ENCODE data around the gene CTNNA3.

CTNNA3 gene

GRCh38 chr10:66246177-66246576 lies 1449.8 kb downstream of the CTNNA3 start:
- no peak for DNase-seq

DNA sequence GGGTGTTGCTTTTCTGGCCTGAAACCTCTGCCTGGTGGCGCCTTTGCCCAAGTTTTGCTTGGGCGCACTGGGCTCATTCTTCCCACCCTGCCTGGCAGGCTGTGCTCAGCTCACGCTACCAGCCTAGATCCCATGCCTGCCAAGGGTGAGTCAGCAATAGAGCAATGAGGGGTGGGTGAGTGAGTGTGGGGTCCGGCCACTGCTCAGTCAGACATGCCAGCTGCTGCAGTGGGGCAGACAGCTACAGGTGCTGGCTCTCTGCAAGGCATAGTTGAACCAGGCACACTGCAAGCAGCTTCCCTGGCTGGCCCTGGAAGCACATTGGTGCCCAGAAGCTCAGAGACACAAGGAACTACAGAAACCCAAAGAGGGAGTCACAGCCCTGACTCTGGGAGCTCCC lies 1451.0 kb downstream of the CTNNA3 start:
- no peak for DNase-seq

DNA sequence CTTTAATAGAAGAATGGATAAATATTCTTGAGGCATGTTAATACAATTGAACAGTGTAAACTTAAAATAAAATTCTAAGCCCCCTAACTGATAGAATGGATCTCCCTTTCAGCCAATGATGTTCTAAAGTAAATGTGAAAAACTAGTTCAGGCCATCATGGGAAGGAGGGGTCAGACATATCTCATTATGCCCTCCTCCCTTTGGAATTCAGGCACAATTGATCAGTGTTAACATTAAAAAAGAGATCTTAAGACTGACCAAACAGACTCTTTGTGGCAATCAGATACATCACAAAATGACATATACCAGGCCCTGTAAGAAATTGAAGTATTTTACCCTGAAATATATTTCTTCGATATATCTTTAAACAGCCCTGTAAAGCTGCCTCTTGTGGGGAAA lies 1453.1 kb downstream of the CTNNA3 start:
- DNase-seq: no peak

DNA sequence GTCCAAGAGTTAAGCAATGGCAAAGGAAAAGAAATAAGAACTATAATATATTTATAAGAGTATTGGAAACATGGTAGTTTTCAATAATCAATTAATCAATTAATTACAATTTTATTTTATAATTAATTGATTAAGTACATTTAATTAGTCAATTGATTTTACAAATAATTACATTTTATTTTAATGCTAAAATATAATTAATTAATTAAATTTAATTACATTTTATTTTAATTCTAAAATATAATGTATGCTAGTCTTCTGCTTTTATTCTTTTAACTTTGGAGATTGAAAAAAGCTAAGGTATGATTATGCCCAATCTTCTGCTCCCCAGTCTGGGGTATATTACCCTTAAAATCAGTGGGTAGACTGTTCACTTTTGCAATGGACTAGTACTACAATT lies 1456.9 kb downstream of the CTNNA3 start:
- DNase-seq: no peak

- no peak for DNase-seq
Observed at GRCh38 chr10:66238343-66238742, 1457.7 kb downstream of the CTNNA3 start.

GRCh38 chr10:66234872-66235271 lies 1461.1 kb downstream of the CTNNA3 start:
- DNase-seq: no peak

DNA sequence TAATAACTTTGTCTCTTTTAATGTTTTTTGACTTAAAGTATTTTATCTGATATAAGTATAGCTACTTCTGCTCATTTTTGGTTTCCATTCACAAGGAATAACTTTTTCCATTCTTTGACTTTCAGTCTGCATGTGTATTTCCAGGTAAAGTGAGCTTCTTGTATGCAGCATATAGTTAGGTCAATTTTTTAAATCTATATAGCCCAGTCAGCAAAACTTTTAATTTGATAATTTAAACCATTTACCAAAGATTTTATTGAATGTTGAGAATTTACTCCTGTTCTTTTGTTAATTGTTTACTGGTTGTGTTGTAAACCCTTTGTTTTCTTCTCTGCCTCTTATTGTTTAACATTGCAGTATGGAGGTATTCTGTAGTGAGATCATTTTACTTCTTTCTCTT lies 1467.1 kb downstream of the CTNNA3 start:
- no peak for DNase-seq

DNA sequence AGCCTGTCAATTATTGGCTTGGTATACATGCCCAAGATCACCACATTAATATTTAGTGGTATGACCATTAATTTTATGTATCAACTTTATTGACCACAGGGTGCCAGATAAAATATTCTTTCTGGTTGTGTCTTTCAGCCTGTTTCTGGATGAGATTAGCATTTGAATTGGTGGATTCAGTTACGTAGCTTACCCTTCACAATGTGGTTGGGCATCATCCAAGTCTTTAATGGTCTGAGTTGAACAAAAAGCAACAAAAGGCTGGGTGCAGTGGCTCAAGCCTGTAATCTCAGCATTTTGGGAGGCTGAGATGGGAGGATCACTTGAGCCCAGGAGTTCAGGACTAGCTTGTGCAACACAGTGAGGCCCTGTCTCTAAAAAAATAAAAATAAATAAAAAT lies 1472.3 kb downstream of the CTNNA3 start:
- DNase-seq: no peak

DNA sequence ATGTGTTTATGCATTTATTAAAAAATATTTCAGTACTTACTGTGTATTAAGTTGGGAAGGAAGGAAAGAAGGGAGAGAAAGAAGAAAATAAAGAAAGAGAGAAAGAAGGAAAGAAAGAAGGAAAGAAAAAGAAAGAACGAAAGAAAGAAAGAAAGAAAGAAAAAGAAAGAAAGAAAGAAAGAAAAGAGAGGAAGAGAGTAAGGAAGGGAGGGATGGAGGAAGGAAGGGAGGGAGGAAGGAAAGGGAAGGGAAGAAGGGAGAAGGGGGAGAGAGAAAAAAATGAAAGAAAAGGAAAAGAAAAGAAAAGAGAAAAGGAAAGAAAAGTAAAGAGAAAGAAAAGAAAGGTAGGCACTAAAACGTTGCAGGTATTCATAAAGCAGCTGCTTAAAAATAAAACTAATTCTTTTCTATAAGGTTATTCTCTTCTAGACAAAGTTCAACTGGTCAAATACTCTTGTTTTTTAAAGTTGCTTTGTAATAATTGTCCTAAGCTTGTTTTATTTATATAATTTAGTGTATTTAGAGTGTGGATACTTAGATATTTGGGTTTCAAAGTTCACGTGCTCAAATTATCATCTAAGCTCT lies 1473.4 kb downstream of the CTNNA3 start:
- DNase-seq: no peak

DNA sequence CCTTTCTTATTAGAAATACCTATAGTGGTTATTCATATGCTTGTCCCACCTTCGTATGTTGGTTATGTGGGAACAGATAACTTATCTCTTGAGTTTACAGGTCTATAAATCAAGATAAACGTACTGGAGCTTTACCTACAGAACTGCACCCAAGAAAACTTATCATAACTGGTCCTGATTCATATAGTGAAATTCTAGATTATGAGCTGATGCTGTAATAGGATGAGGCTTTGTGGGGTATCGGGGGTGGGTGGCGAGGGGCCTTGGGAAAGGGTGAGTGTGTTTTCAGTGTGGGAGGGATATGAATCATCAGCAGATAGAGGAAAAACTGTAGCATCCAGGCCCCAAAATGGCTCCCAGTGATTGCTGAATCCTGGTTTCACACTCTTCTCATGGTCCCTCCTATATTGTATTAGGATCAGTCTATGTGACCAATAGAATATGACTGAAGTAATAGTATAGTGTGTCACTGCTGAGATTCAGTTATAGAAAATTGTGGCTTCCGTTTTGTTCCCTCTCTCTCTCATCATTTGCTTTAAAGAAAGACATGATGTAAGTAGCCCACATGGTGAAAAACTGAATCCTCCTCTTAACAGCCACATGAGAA lies 1476.9 kb downstream of the CTNNA3 start:
- no peak for DNase-seq

DNA sequence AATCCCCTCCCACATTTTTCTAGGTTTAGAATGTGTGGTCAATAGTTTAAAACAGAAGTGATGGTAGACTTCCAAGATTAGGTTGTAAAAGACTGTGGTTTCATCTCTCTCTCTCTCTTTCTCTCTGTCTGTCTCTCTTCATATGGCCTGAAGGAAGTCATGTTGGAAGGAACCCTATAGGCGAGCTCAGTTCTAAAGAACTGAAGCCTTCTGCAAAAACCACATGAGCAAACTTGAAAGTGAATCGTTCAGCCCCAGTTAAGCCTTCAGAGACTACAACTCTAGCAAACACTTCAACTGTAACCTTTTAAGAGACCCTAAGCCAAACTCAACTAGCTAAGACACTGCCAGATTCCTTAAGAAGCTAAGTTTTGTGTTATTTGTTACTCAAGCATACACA lies 1477.7 kb downstream of the CTNNA3 start:
- no peak for DNase-seq

DNA sequence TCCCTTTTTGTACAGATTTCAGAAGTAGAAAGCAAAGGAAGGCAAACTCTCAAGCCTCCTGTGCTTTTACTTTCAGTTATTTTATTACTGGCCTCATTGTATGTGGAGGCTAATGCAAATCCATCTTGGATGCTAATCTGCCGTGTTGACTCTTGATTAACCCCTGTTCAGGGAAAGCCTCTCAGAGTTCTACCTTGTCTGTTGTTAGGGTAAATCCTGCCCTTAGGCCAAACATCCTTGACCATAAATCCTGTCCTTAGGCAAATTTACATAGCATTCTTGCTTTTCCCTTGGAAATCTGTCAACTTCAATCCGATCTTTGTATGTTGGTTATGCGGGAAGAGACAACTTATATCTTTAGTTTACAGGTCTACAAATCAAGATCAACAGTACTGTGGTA lies 1480.1 kb downstream of the CTNNA3 start:
- no peak for DNase-seq

DNA sequence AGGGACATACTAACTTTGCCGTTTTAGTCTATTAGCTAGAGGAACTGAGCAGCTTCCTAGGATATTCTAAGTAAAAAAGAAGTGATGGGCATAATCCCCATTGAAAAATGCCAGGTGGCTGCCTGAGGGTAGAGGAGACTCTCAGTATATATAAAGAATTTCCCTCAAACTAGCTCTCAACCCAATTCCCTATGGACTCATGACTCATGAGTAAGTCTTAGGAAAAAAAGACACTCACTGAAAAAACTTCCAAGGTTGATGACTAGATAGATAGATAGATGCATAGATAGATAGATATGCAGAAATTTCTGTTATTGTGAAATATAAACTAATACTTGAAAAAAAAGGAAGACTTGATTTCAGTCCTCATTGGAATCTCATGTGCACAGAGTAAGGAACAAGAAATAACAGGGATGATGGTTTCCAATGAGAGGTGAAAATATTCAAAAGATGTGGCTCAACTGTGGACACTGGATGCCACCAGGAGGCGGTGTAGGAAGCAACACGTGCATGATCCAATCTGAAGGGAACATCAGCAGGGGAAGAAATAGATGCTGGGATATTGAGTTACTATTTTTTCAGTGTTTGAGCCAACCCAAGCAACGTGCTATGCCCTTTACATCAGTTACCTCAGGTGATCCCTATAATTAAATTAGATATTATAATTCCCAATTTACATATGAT lies 1481.1 kb downstream of the CTNNA3 start:
- no peak for DNase-seq

DNA sequence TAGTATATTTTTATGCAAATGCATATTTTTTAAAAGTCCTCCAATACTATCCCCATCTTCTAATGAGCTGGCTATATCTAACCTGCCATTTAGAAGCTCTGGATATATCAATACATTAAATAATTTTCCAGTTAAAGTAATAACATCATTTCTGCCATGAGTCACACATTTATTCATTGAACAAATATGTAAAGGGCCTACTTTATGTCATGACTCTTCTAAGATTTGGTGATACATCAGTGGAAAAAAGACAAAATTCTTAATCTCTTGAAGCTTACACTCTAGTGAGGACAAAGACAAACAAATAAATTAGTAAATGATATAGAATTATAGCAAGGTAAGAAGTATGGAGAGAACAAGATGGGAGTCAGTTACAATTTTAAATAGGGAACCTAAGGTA lies 1487.0 kb downstream of the CTNNA3 start:
- no peak for DNase-seq

GRCh38 chr10:66204838-66205237 lies 1491.2 kb downstream of the CTNNA3 start:
- DNase-seq: no peak

DNA sequence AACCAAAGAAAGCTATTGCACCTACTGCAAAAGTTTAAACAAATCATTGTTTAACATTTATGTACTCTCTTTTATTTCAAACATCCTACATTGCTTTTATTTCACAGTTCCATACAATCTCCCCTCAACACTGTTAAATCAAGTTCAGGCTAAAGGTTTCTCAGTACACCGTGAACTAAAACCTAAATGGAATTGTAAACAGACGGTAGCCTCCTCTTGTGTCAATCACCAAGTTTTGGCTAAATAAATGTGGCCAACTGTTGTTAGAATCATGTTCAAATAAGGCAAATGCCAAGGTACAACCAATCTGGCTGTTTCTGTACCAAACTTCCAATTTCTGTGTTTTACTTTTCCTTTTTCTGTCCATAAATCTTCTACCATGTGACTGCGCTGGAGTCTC lies 1493.9 kb downstream of the CTNNA3 start:
- no peak for DNase-seq

DNA sequence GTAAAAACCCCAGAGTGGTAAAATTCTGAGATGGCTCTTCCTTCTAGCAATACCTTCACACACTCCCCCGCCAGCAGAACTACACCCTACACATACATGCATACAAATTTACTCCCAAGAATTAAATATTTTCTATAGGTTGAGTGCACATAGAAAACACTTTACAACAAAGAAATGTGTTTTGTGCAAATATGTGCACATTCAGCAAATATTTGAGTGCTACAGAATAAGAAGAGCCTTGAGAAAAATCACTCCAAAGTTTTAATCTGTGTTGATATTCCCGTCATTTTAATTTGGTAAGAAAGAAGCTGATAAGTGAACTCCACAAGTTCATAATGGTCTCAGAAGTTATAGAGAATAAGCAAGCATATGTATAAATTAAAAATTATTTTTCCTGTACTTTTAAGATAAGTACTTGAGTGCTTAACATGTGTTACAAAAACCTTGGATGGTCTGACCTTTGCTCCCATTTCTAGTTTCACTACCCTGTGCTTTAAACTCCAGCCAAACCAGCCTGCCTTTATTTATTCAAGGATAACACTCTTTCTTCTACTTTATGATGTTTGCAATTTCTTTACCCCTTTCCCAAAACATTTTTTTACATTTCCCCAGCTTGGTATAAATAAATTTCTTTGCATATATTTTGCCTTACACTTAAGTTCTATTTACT lies 1503.7 kb downstream of the CTNNA3 start:
- DNase-seq: no peak

- no peak for DNase-seq
Observed at GRCh38 chr10:66190413-66190812, 1505.6 kb downstream of the CTNNA3 start.

DNA sequence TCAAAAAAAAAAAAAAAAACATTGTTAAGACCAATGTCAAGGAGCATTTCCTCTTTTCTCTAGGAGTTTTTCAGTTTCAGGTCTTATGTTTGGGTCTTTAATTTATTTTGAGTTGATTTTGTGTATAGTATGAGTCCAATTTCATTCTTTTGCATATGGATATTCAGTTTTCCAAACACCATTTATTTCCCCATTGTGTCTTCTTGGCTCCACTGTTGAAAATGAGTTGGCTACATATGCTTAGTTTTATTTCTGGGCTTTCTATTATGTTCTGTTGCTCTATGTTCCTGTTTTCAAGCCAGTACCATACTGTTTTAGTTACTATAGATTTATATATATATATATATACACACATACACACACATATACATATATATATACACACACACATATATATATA lies 1506.7 kb downstream of the CTNNA3 start:
- no peak for DNase-seq

DNA sequence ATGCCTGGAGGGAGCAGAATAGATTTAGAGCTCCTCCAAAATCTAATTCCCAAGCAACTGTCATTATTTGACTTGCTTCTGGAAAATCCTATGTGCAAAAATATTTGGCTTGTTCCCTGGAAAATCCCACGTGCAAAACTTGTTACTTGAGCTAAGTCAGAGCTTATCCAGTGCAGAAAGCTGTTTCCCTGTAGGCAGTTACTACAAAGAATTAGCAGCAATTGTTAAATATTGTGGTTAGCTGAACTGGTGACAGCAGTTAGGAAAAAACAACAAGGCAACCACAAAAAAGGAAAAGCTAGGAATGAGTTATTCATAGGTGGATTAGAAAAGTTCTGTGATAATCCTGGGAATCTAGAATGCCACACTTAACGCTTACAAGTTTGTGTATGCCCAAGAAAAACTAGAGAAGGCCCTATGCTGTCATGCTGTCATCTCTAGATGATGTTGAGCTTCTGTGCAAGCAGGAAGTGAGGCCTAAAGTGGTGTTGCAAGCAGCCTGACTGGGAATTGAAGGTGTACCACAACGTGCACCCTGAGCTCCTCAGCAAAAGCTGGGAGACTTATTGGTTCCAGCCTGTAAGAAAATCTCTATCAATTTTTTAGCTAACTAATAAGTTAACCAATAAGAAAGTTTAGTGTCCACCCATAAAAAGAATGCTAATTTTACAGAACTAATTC lies 1508.8 kb downstream of the CTNNA3 start:
- DNase-seq: no peak

- DNase-seq: no peak
Observed at GRCh38 chr10:66183028-66183427, 1513.0 kb downstream of the CTNNA3 start.

GRCh38 chr10:66180581-66181318 lies 1515.2 kb downstream of the CTNNA3 start:
- no peak for DNase-seq

DNA sequence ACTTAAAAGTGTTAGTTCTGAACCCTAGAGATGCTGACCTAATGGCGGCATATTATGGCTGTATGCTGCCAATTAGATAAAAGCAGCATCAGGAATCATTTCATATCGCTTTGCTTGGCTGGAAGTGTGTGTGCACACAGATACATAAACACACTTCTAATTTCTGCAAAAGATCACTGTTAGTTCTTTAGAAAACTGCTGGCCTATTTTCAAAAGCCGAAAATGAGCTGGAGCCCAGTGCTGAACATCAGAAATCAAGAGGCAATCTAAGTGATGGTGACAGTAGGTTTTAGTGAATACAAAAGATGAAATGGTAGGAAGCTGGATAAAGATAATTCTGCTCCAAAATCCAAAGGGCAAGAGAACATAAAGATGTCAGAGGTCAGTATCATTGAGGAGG lies 1516.0 kb downstream of the CTNNA3 start:
- DNase-seq: no peak

Data from NCI-H1105 (cell line).